GM12878 (cell line): Measurements from ENCODE around the gene YWHAH. TPM values are rescaled to one million over a fixed set of nuclear protein-coding genes. Genes with fewer than 3 reads are reported as not detected.

Experiments
- ATAC-seq: fragments of 200-7000 bp; cut with Tn5 transposase; 3 replicates; pipeline ENCODE4 v1.9.1; 2020; ENCODE audit warnings: mild to moderate bottlenecking, moderate library complexity
- BruUV-seq: library from RNA; stranded (reverse); fragments of 400-500 nt; replicated peaks from 2 replicates; lab custom pipeline; 2021; lab: Mats Ljungman, UMichigan
- CTCF ChIA-PET: fragments of 300-600 bp; sonication (Branson Sonifier 250); formaldehyde crosslinking; extraction: SDS; loops from one replicate; lab custom pipeline; 2021; ENCODE audit warnings: inconsistent platforms; lab: Yijun Ruan, JAX
- POLR2A ChIA-PET: fragments of 350-600 bp; formaldehyde crosslinking; extraction: SDS; loops from one replicate; lab custom pipeline; 2021; ENCODE audit warnings: inconsistent platforms; lab: Charles Lee
- RAD21 ChIA-PET: fragments of 300-600 bp; sonication (Branson Sonifier 250); formaldehyde crosslinking; loops from one replicate; lab custom pipeline; 2023; ENCODE audit warnings: antibody characterized with exemption; ENCODE audit not compliant: unreplicated experiment; lab: Charles Lee
- SMC1A ChIA-PET: fragments of 300-600 bp; sonication (Branson Sonifier 250); formaldehyde crosslinking; loops from one replicate; lab custom pipeline; 2023; ENCODE audit not compliant: unreplicated experiment, uncharacterized antibody; lab: Charles Lee
- DNase-seq: peaks from one replicate; pipeline ENCODE4 v3.0.0-alpha.2; 2011; ENCODE audit warnings: low read depth, low spot score
- FAIRE-seq: peaks from 3 replicates; lab custom pipeline; 2011; peaks lifted over from hg19 to GRCh38; lab: Jason Lieb, UNC
- H2AFZ ChIP-seq: 2 replicates; pipeline ENCODE4 v1.6.0; 2011; ENCODE audit warnings: low read depth, low read length, control low read depth; ENCODE audit not compliant: control insufficient read depth
- H3K27ac ChIP-seq: 2 replicates; pipeline ENCODE4 v1.5.1; 2011; ENCODE audit warnings: control low read depth; ENCODE audit not compliant: control insufficient read depth, insufficient read depth
- H3K27me3 ChIP-seq, 2 experiments: replicated peaks in 1 of 2; 2 replicates each; pipeline versions ENCODE4 v1.6.0 to v1.6.1; 2011; ENCODE audit warnings: low read length in 1 of 2; ENCODE audit not compliant: control insufficient read depth in 2 of 2, insufficient read depth in 2 of 2
- H3K36me3 ChIP-seq, 2 experiments: 2 replicates each; pipeline ENCODE4 v1.5.1; 2011; ENCODE audit warnings: low read length in 1 of 2; ENCODE audit not compliant: control insufficient read depth in 2 of 2, insufficient read depth in 2 of 2
- H3K4me1 ChIP-seq: 2 replicates; pipeline ENCODE4 v1.6.1; 2011; ENCODE audit warnings: mild to moderate bottlenecking, low read length, moderate library complexity, mixed read lengths; ENCODE audit not compliant: control insufficient read depth, insufficient read depth
- H3K4me2 ChIP-seq: 2 replicates; pipeline ENCODE4 v1.6.0; 2011; ENCODE audit warnings: control low read depth; ENCODE audit not compliant: control insufficient read depth, insufficient read depth
- H3K4me3 ChIP-seq: fragments of 200-600 bp; sonication (generic); 2 replicates; pipeline ENCODE4 v1.5.1; 2016
- H3K79me2 ChIP-seq: 2 replicates; pipeline ENCODE4 v1.6.0; 2011; ENCODE audit warnings: low read length; ENCODE audit not compliant: control insufficient read depth, insufficient read depth
- H3K9ac ChIP-seq: 2 replicates; pipeline ENCODE4 v1.8.0; 2011; ENCODE audit warnings: low read length, control low read depth, mixed read lengths; ENCODE audit not compliant: control insufficient read depth, insufficient read depth
- H3K9me3 ChIP-seq: replicated peaks from 3 replicates; pipeline ENCODE4 v1.5.1; 2011; ENCODE audit warnings: mild to moderate bottlenecking, low read length; ENCODE audit not compliant: control insufficient read depth, insufficient read depth
- H4K20me1 ChIP-seq: 2 replicates; pipeline ENCODE4 v1.6.0; 2011; ENCODE audit not compliant: control insufficient read depth, insufficient read depth
- ASH2L ChIP-seq: fragments of 300-600, 200-600 bp; sonication (generic); IDR thresholded peaks from 2 replicates; pipeline ENCODE4 v1.6.1; 2017; ENCODE audit warnings: low read depth, mild to moderate bottlenecking, borderline replicate concordance
- CHD4 ChIP-seq: fragments of 200-600 bp; sonication (generic); IDR thresholded peaks from 2 replicates; pipeline ENCODE4 v1.6.1; 2016; ENCODE audit warnings: mild to moderate bottlenecking
- HDAC2 ChIP-seq: fragments of 200-600 bp; sonication (generic); IDR thresholded peaks from 2 replicates; pipeline ENCODE4 v1.6.1; 2017
- HDAC6 ChIP-seq: fragments of 200-600 bp; sonication (generic); IDR thresholded peaks from one replicate; pipeline ENCODE4 v1.8.0; 2017; ENCODE audit warnings: antibody characterized with exemption; ENCODE audit not compliant: unreplicated experiment
- LARP7 ChIP-seq: fragments of 450-650 bp; IDR thresholded peaks from 2 replicates; pipeline ENCODE4 v1.6.1; 2017; ENCODE audit warnings: mild to moderate bottlenecking
- NFYA ChIP-seq: IDR thresholded peaks from 2 replicates; pipeline ENCODE4 v1.6.1; 2011; ENCODE audit warnings: low read depth, mild to moderate bottlenecking, low read length, improper control_type of control experiment, borderline replicate concordance
- RAD51 ChIP-seq: fragments of 450-650 bp; IDR thresholded peaks from 2 replicates; pipeline ENCODE4 v1.6.1; 2016; ENCODE audit warnings: moderate library complexity, mild to moderate bottlenecking, inconsistent platforms
- SP1 ChIP-seq: IDR thresholded peaks from one replicate; pipeline ENCODE4 v1.6.1; 2011; ENCODE audit warnings: low read depth, low read length
- SUPT20H ChIP-seq: IDR thresholded peaks from 2 replicates; pipeline ENCODE4 v1.6.1; 2011; ENCODE audit warnings: low read depth, mild to moderate bottlenecking, low read length, moderate library complexity, borderline replicate concordance; ENCODE audit not compliant: control insufficient read depth
- WRNIP1 ChIP-seq: IDR thresholded peaks from 2 replicates; pipeline ENCODE4 v1.6.1; 2011; ENCODE audit warnings: low read depth, low read length, improper control_type of control experiment, borderline replicate concordance
- YY1 ChIP-seq: IDR thresholded peaks from 2 replicates; pipeline ENCODE4 v1.6.1; 2011; ENCODE audit warnings: low read depth, mild to moderate bottlenecking, low read length
- ZNF24 ChIP-seq: fragments of 450-650 bp; IDR thresholded peaks from 2 replicates; pipeline ENCODE4 v1.6.1; 2017; ENCODE audit warnings: antibody characterized with exemption, mild to moderate bottlenecking
- WGBS: methylation state at CpG from one replicate; pipeline ENCODE4 v1.1.6; 2016; ENCODE audit warnings: low lambda C conversion rate; ENCODE audit not compliant: insufficient replicate concordance, insufficient coverage; ENCODE audit errors: missing lambda C conversion rate; 5-methylcytosine and 5-hydroxymethylcytosine counted together
- in situ Hi-C: fragments of 300-500 bp; cut with MboI; formaldehyde crosslinking; loops from 9 replicates; pipeline ENCODE4 v1.14.3; 2018; ENCODE audit warnings: mixed read lengths
- intact Hi-C: fragments of 100-400 bp; cut with micrococcal nuclease; formaldehyde crosslinking; loops from one replicate; pipeline ENCODE4 v1.14.2; 2022; ENCODE audit not compliant: unreplicated experiment
- polyA plus RNA-seq, 11 experiments: library from polyadenylated mRNA; depleted of rRNA in 4 of 11; unstranded in 6 of 11; stranded (reverse) in 5 of 11; fragments of >200 nt; fragmentation: Nextera tagmentation in 4 of 11; fragmentation: Illumina TruSeq in 1 of 11; extraction: Ambion mirVana in 4 of 11; extraction: Trizol in 1 of 11; gene quantifications; 1 replicate in 1 of 11; 2 replicates in 10 of 11; pipeline versions ENCODE4 v1.2.1 to v1.2.3, GENCODE V29; 2011 to 2016; ENCODE audit warnings: inconsistent platforms in 2 of 11, missing spikeins in 2 of 11, low read depth in 1 of 11
- total RNA-seq, 4 experiments: library from RNA; depleted of rRNA in 3 of 4; stranded (reverse); fragments of >200 nt in 3 of 4; fragmentation: Illumina TruSeq in 1 of 4; extraction: Trizol in 1 of 4; gene quantifications; 2 replicates each; pipeline versions ENCODE4 v1.2.1 to v1.2.3, GENCODE V29; 2013 to 2021
- TF ChIP-seq, protein P1 (sequence below): IDR thresholded peaks from 2 replicates; pipeline ENCODE4 v1.6.1; 2011; ENCODE audit warnings: low read depth, low read length, improper control_type of control experiment, borderline replicate concordance
- TF ChIP-seq, protein P2 (sequence below): fragments of 450-650 bp; IDR thresholded peaks from 2 replicates; pipeline ENCODE4 v1.6.1; 2017; ENCODE audit warnings: borderline replicate concordance

Gene YWHAH
- total and polyA plus RNA-seq, 10 of the 15 experiments (the other 5 are each of a cell fraction or from before 2014, with no cell fraction given), result 34.2 to 197 (median 115) TPM

DNA sequence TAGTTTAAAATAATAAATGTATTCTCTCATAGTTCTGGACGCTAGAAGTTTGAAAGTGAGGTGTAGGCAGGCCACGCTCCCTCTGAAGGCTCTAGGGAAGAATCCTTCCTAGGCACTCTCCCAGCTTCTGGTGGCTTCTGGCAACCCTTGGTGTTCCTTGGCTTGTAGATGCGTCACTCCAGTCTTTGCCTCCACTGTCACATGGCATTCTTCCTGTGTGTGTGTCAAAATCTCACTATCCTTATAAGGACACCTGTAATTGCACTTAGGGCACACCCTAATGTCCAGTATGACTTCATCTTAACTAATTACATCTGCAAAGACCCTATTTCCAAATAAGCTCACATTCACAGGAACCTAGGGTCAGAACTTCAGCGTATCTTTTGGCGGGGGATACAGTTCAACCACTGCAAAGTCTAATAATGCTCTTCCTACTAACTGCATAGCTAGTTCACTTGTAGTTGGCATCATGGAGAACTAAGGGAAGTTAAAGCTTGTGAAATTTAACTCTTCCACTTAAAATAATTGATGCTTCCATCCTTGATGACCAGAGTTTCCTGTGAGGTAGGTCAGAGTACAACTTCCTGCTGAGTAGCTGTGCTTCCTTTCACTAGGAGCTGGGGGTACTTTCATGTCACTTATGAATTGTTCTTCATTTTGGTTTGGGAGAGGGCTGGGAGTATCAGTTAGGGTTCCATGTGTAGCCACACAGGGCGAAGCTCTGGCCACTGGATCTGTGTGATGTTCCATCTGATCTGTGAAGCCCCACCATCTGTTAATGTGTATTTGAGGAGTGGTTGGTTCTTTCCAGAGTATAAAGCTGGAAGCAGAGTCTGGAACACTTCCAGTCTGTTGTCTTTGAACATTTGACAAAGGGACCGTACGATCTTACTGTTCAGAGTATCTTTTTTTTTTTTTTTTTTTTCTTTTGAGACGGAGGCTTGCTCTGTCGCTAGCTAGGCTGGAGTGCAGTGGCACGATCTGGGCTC lies 10.5 kb downstream of the YWHAH start:
- Histone ChIP-seq H3K9ac (no peak overlapping the region), H3K9me3 (no peaks in the 10 kb centered on the region), H3K4me3 (no peak overlapping the region), H4K20me1 (no peaks in the 10 kb centered on the region), H2AFZ (no peak overlapping the region), H3K27ac (no peak overlapping the region), H3K79me2 (peaks cover 38% of the 10 kb centered on the region), H3K27me3 (no peaks in the 10 kb centered on the region), H3K36me3 (peaks cover 6 to 25% of the 10 kb centered on the region in 2 experiments), H3K4me2 (no peak overlapping the region), H3K4me1 (peaks cover 4% of the 10 kb centered on the region; the same call in 1 of the 2 replicates)
- ATAC-seq (no peak), DNase-seq (no peak), FAIRE-seq (no peak)
- CTCF ChIA-PET, result interaction anchor here (0.6 to 2.0 kb wide), 7 partner anchors 9 to 292 kb away, joined by 3 to 6 read pairs (median 3); partner anchors contain the start of gene PISD
- TF ChIP-seq CHD4 (no peak), WRNIP1 (no peak), HDAC2 (no peak)
- POLR2A ChIA-PET, result interaction anchor here (0.5 to 1.1 kb wide), 3 partner anchors 9 to 483 kb away, joined by 3 read pairs; no protein-coding TSS in a partner anchor
- in situ Hi-C loops (no loop called here), intact Hi-C loops (no loop called here)
- SMC1A ChIA-PET, result interaction anchor here (0.7 to 1.8 kb wide), 2 partner anchors 9 to 13 kb away, joined by 4 to 5 read pairs; no protein-coding TSS in a partner anchor
- no TSS peak for BruUV-seq
- 96% methylated on average over 11 of the region's 11 CpGs for WGBS
- RAD21 ChIA-PET, result no interaction called here

DNA sequence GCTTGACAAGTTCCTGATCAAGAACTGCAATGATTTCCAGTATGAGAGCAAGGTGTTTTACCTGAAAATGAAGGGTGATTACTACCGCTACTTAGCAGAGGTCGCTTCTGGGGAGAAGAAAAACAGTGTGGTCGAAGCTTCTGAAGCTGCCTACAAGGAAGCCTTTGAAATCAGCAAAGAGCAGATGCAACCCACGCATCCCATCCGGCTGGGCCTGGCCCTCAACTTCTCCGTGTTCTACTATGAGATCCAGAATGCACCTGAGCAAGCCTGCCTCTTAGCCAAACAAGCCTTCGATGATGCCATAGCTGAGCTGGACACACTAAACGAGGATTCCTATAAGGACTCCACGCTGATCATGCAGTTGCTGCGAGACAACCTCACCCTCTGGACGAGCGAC lies 12.0 kb downstream of the YWHAH start:
- ATAC-seq (no peak), FAIRE-seq (no peak), DNase-seq (no peak)
- 0 out of 2 replicates have a peak, but pooled peaks cover 4% of the 10 kb centered on the region for H3K4me1 ChIP-seq
- in situ Hi-C loops, result no loop called here
- SMC1A ChIA-PET, result no interaction called here
- peaks cover 27% of the 10 kb centered on the region for H3K79me2 ChIP-seq
- no peak overlapping the region for H3K4me2 ChIP-seq
- H3K27me3 ChIP-seq, result no peaks in the 10 kb centered on the region
- intact Hi-C loops, result no loop called here
- H3K4me3 ChIP-seq, result no peak overlapping the region
- H3K9me3 ChIP-seq, result no peaks in the 10 kb centered on the region
- H2AFZ ChIP-seq, result no peak overlapping the region
- peaks cover 6 to 18% of the 10 kb centered on the region in 2 experiments for H3K36me3 ChIP-seq
- POLR2A ChIA-PET, result no interaction called here
- TSS peak; percentile 51 for BruUV-seq
- CTCF ChIA-PET, result interaction anchor here (1.1 to 2.3 kb wide), 3 partner anchors 13 to 294 kb away, joined by 3 to 11 read pairs (median 4); partner anchors contain the start of gene PISD
- RAD21 ChIA-PET, result no interaction called here
- no peak overlapping the region for H3K27ac ChIP-seq
- no peak overlapping the region for H3K9ac ChIP-seq
- no peaks in the 10 kb centered on the region for H4K20me1 ChIP-seq
- WGBS, result 95% methylated on average over 12 of the region's 12 CpGs
- no peak for TF ChIP-seq SP1
- no peak for TF ChIP-seq YY1
- TF ChIP-seq SUPT20H, result no peak
- TF ChIP-seq ZNF24, result no peak
- TF ChIP-seq HDAC2, result no peak
- TF ChIP-seq HDAC6, result no peak
- TF ChIP-seq NFYA, result no peak
- no peak for TF ChIP-seq ASH2L
- no peak for TF ChIP-seq LARP7
- TF ChIP-seq, protein P1, sequence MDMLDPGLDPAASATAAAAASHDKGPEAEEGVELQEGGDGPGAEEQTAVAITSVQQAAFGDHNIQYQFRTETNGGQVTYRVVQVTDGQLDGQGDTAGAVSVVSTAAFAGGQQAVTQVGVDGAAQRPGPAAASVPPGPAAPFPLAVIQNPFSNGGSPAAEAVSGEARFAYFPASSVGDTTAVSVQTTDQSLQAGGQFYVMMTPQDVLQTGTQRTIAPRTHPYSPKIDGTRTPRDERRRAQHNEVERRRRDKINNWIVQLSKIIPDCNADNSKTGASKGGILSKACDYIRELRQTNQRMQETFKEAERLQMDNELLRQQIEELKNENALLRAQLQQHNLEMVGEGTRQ, result no peak
- TF ChIP-seq, protein P2, sequence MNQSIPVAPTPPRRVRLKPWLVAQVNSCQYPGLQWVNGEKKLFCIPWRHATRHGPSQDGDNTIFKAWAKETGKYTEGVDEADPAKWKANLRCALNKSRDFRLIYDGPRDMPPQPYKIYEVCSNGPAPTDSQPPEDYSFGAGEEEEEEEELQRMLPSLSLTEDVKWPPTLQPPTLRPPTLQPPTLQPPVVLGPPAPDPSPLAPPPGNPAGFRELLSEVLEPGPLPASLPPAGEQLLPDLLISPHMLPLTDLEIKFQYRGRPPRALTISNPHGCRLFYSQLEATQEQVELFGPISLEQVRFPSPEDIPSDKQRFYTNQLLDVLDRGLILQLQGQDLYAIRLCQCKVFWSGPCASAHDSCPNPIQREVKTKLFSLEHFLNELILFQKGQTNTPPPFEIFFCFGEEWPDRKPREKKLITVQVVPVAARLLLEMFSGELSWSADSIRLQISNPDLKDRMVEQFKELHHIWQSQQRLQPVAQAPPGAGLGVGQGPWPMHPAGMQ, result no peak
- TF ChIP-seq RAD51, result no peak
